ENCODE measurements around the gene HES4.

DNA sequence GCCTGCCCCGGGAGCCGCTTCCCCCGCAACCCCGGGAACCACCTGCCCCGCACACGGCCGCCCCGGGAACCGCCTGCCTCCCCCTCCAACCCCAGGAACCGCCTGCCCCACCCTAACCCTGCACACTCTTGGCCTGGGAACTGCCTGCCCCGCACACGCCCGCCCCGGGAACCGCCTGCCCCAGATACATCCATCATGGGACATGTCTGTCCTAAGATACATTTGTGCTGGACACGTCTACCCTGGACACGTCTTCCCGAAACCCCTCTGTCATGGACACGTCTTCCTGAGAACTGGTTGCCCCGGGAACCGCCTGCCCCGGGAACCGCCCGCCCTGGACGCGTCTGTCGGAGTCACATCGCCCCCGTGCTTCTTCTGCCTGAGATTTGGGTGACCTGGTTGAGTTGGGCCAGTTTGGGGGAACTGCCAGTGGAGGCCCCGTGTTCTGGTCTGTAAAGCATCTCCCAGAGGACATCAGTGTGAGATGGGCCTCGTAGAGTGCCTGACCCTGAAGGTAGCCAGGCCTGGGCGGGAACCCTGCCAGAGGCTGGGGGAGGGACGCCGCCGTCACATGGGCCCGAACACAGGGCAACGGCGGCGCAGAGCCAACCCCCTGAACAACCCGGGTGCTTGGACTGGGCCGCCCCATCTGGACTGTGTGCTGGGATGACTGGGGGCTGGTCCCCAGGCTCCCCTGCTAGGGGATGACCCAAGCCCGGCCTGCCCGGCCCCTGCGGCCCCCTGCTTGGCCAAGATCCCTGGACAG, 21.6 kb downstream of the HES4 start:
- TF ChIP-seq, protein P1, sequence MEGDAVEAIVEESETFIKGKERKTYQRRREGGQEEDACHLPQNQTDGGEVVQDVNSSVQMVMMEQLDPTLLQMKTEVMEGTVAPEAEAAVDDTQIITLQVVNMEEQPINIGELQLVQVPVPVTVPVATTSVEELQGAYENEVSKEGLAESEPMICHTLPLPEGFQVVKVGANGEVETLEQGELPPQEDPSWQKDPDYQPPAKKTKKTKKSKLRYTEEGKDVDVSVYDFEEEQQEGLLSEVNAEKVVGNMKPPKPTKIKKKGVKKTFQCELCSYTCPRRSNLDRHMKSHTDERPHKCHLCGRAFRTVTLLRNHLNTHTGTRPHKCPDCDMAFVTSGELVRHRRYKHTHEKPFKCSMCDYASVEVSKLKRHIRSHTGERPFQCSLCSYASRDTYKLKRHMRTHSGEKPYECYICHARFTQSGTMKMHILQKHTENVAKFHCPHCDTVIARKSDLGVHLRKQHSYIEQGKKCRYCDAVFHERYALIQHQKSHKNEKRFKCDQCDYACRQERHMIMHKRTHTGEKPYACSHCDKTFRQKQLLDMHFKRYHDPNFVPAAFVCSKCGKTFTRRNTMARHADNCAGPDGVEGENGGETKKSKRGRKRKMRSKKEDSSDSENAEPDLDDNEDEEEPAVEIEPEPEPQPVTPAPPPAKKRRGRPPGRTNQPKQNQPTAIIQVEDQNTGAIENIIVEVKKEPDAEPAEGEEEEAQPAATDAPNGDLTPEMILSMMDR (optimal IDR thresholded peaks at IDR 0.05 in 1 of 3, IDR thresholded peaks at IDR 0.05 in 1 of 3, conservative IDR thresholded peaks at IDR 0.05 in 1 of 3; ENCODE audit: extremely low read depth in 1 of 3, insufficient read depth in 2 of 3, low read length in 3 of 3): no peak
- no peak for TF ChIP-seq EZH2 (IDR thresholded peaks at IDR 0.05; ENCODE audit: low read length)
